B cell (primary cell): ENCODE results near the gene SH3RF1. TPM values are rescaled to one million over a fixed set of nuclear protein-coding genes. Genes with fewer than 3 reads are reported as not detected.
A peak's percentile ranks its signal among the peaks of the same experiment; 100 is the strongest.

ENCODE experiments used
- ATAC-seq: fragments of 200-7000 bp; cut with Tn5 transposase; one replicate; pipeline ENCODE4 v1.10.0; 2021; ENCODE audit warnings: low read depth, mild to moderate bottlenecking, moderate number of reproducible peaks, moderate library complexity
- CTCF ChIA-PET: fragments of 350-600 bp; sonication (Branson Sonifier 250); formaldehyde crosslinking; loops from one replicate; lab custom pipeline; 2021; ENCODE audit warnings: antibody characterized with exemption, inconsistent platforms; lab: Charles Lee
- POLR2A ChIA-PET: fragments of 350-600 bp; sonication (Branson Sonifier 250); formaldehyde crosslinking; loops from one replicate; lab custom pipeline; 2021; ENCODE audit warnings: antibody characterized with exemption; lab: Charles Lee
- DNase-seq: peaks from one replicate; pipeline ENCODE4 v3.0.0; 2013
- H2AFZ ChIP-seq: 2 replicates; pipeline ENCODE4 v1.6.1; 2012; ENCODE audit warnings: mild to moderate bottlenecking, low read depth, low read length; ENCODE audit not compliant: insufficient read depth, poor library complexity, severe bottlenecking
- H3K27ac ChIP-seq, 2 donors: 1 replicate in 1 of 2; 2 replicates in 1 of 2; pipeline ENCODE4 v1.5.1; 2012 to 2013; ENCODE audit warnings: low read length in 2 of 2, mild to moderate bottlenecking in 2 of 2, moderate library complexity in 1 of 2
- H3K27me3 ChIP-seq, 4 experiments: fragments of 200-600 bp in 1 of 4; sonication (generic) in 1 of 4; replicated peaks in 1 of 4; 1 replicate in 2 of 4; 2 replicates in 2 of 4; pipeline versions ENCODE4 v1.6.1 to v1.7.0; 2013 to 2016; ENCODE audit warnings: low read length in 3 of 4, mild to moderate bottlenecking in 2 of 4, mixed read lengths in 1 of 4, moderate library complexity in 1 of 4; ENCODE audit not compliant: insufficient read depth in 4 of 4, control insufficient read depth in 3 of 4; ENCODE audit errors: control extremely low read depth in 1 of 4
- H3K36me3 ChIP-seq, 2 experiments: replicated peaks in 1 of 2; 1 replicate in 1 of 2; 2 replicates in 1 of 2; pipeline versions ENCODE4 v1.6.1 to v1.7.1; 2013; ENCODE audit warnings: low read length in 1 of 2; ENCODE audit not compliant: insufficient read depth in 2 of 2, control insufficient read depth in 1 of 2; ENCODE audit errors: control extremely low read depth in 1 of 2, extremely low read depth in 1 of 2
- H3K4me1 ChIP-seq, 2 donors: fragments of 200-600 bp in 1 of 2; sonication (generic) in 1 of 2; 1 replicate in 1 of 2; 2 replicates in 1 of 2; pipeline versions ENCODE4 v1.5.1 to v1.6.1; 2013 to 2017; ENCODE audit warnings: low read length in 2 of 2; ENCODE audit not compliant: control insufficient read depth in 2 of 2, insufficient read depth in 2 of 2
- H3K4me2 ChIP-seq: replicated peaks from 2 replicates; pipeline ENCODE3; 2012; ENCODE audit warnings: mild to moderate bottlenecking, low read depth, low read length; ENCODE audit not compliant: poor library complexity, severe bottlenecking
- H3K4me3 ChIP-seq, 5 experiments: fragments of 200-600 bp in 1 of 5; sonication (generic) in 1 of 5; 1 replicate in 3 of 5; 2 replicates in 2 of 5; pipeline versions ENCODE4 v1.5.1 to v1.7.0; 2011 to 2016; ENCODE audit warnings: low read length in 4 of 5, mild to moderate bottlenecking in 4 of 5, low read depth in 2 of 5, control low read depth in 1 of 5, moderate library complexity in 1 of 5; ENCODE audit not compliant: insufficient read depth in 1 of 5; ENCODE audit errors: control extremely low read depth in 1 of 5, extremely low read depth in 1 of 5
- H3K79me2 ChIP-seq: fragments of 200-600 bp; sonication (generic); one replicate; pipeline ENCODE4 v1.6.0; 2016; ENCODE audit warnings: low read length; ENCODE audit not compliant: control insufficient read depth, insufficient read depth
- H3K9ac ChIP-seq: fragments of 200-600 bp; sonication (generic); 2 replicates; pipeline ENCODE4 v1.6.1; 2017; ENCODE audit warnings: mild to moderate bottlenecking, low read length, moderate library complexity
- H3K9me3 ChIP-seq, 3 donors: one replicate each; pipeline versions ENCODE4 v1.6.1 to v1.7.1; 2013; ENCODE audit warnings: low read length in 2 of 3; ENCODE audit not compliant: control insufficient read depth in 2 of 3, insufficient read depth in 1 of 3; ENCODE audit errors: control extremely low read depth in 1 of 3
- H4K20me1 ChIP-seq: 2 replicates; pipeline ENCODE4 v1.6.0; 2012; ENCODE audit warnings: mild to moderate bottlenecking, low read length; ENCODE audit not compliant: insufficient read depth, control insufficient read depth, poor library complexity, severe bottlenecking
- H3K27ac Mint-ChIP-seq: one replicate; pipeline ENCODE4 v1.8.0; 2021; ENCODE audit warnings: mixed read lengths
- H3K27me3 Mint-ChIP-seq: one replicate; pipeline ENCODE4 v1.8.0; 2021; ENCODE audit warnings: mixed read lengths
- H3K4me1 Mint-ChIP-seq: one replicate; pipeline ENCODE4 v1.8.0; 2021; ENCODE audit warnings: mixed read lengths
- H3K4me3 Mint-ChIP-seq: one replicate; pipeline ENCODE4 v1.8.0; 2021; ENCODE audit warnings: mixed read lengths
- H3K9me3 Mint-ChIP-seq: one replicate; pipeline ENCODE4 v1.8.0; 2022; ENCODE audit warnings: mixed read lengths; ENCODE audit not compliant: insufficient read depth
- EZH2 ChIP-seq: IDR thresholded peaks from 2 replicates; pipeline ENCODE4 v1.6.1; 2012; ENCODE audit warnings: borderline replicate concordance, low read depth, mild to moderate bottlenecking, moderate library complexity, low read length; ENCODE audit not compliant: insufficient read depth, poor library complexity, severe bottlenecking
- WGBS: methylation state at CpG from one replicate; pipeline ENCODE4 v1.1.5; 2013; ENCODE audit warnings: missing lambda C conversion rate; ENCODE audit not compliant: insufficient coverage; 5-methylcytosine and 5-hydroxymethylcytosine counted together
- intact Hi-C: fragments of 100-400 bp; cut with micrococcal nuclease; formaldehyde crosslinking; loops from one replicate; pipeline ENCODE4 v1.10.0; 2022
- polyA plus RNA-seq: library from polyadenylated mRNA; depleted of rRNA; stranded (reverse); fragments of >200 nt; gene quantifications from 2 replicates; pipeline ENCODE4 v1.2.3, GENCODE V29; 2012
- total RNA-seq, 2 donors: library from RNA; stranded (reverse); fragments of 120-200 nt in 1 of 2; gene quantifications; 1 replicate in 1 of 2; 2 replicates in 1 of 2; pipeline versions ENCODE4 v1.2.3 to v1.2.4, GENCODE V29; 2013 to 2022
- TF ChIP-seq, protein P1 (sequence below): fragments of 200-600 bp; IDR thresholded peaks from one replicate; pipeline ENCODE4 v1.8.0; 2022; ENCODE audit warnings: antibody characterized with exemption, mild to moderate bottlenecking

Gene SH3RF1
- total and polyA plus RNA-seq, 2 donors (not counting 1 experiment from before 2014, with no cell fraction given), result 2.0 to 5.4 TPM

DNA sequence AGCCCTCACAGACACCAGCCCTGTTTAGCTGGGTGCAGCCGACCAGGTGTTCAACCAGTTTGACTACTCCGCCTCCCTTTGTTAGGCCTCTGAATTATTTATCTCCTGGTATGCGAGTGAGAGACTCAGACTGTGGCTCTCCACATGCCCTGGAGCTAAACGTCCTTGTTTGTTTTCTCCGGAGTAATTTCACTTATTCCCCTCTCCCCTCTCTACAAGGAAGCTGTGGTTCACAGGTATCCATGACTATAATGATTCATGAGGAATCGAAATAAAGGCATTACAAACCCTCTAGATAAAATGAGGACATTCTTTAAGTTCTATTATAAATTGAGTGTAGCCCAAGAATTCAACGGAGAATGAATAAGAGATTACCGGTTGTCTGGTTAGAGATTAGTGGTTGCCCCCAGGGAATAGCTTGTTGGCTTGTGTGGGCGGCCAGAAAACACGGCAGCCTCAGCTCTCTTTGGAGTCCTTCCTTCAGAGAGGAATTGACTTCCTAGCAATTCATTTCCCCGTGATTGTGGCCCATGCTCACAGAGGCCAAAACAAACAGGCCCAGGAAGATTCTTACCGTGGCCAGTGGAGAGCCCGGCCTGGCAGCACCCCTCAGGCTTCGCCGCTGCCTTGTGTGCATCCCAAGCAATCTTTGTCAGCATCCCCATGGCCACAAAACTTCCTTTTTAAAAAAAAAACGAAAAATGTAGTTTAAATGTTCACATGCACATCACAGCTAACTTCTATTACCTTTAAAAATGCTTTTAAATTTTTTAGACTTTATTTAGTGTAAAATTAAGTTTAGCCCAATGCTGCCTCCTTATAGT lies 200.5 kb downstream of the SH3RF1 start:
- ChIA-PET CTCF (no interaction called here), POLR2A (no interaction called here)
- Histone ChIP-seq H3K4me2 (no peak overlapping the region), H3K4me1 (no peaks in the 10 kb centered on the region), H4K20me1 (no peaks in the 10 kb centered on the region), H3K9ac (no peak overlapping the region), H3K36me3 (no peaks in the 10 kb centered on the region), H2AFZ (no peak overlapping the region), H3K9me3 (no peaks in the 10 kb centered on the region), H3K79me2 (no peaks in the 10 kb centered on the region), H3K27ac (no peak overlapping the region), H3K4me3 (no peak overlapping the region), H3K27me3 (no peaks in the 10 kb centered on the region)
- 73% methylated on average over 5 of the region's 16 CpGs for WGBS
- no peak for TF ChIP-seq EZH2
- TF ChIP-seq, protein P1, sequence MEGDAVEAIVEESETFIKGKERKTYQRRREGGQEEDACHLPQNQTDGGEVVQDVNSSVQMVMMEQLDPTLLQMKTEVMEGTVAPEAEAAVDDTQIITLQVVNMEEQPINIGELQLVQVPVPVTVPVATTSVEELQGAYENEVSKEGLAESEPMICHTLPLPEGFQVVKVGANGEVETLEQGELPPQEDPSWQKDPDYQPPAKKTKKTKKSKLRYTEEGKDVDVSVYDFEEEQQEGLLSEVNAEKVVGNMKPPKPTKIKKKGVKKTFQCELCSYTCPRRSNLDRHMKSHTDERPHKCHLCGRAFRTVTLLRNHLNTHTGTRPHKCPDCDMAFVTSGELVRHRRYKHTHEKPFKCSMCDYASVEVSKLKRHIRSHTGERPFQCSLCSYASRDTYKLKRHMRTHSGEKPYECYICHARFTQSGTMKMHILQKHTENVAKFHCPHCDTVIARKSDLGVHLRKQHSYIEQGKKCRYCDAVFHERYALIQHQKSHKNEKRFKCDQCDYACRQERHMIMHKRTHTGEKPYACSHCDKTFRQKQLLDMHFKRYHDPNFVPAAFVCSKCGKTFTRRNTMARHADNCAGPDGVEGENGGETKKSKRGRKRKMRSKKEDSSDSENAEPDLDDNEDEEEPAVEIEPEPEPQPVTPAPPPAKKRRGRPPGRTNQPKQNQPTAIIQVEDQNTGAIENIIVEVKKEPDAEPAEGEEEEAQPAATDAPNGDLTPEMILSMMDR, result no peak
- Mint-ChIP-seq H3K27me3 (no peaks in the 10 kb centered on the region), H3K27ac (no peak overlapping the region), H3K9me3 (no peaks in the 10 kb centered on the region), H3K4me1 (no peaks in the 10 kb centered on the region), H3K4me3 (no peak overlapping the region)
- intact Hi-C loops, result no loop called here
- no peak for DNase-seq
- no peak for ATAC-seq

GRCh38 chr4:169068423-169068822 lies 202.3 kb downstream of the SH3RF1 start:
- Mint-ChIP-seq H3K27ac (no peak overlapping the region), H3K27me3 (no peaks in the 10 kb centered on the region), H3K9me3 (no peaks in the 10 kb centered on the region), H3K4me3 (no peak overlapping the region), H3K4me1 (no peaks in the 10 kb centered on the region)
- H3K36me3 ChIP-seq, result no peaks in the 10 kb centered on the region
- no peaks in the 10 kb centered on the region for H3K27me3 ChIP-seq
- H3K27ac ChIP-seq, result no peak overlapping the region
- DNase-seq (no peak), ATAC-seq (no peak)
- no peaks in the 10 kb centered on the region for H3K79me2 ChIP-seq
- no peaks in the 10 kb centered on the region for H3K9me3 ChIP-seq
- H2AFZ ChIP-seq, result peak overlapping the region; percentile 46
- H3K4me3 ChIP-seq, result no peak overlapping the region
- no peaks in the 10 kb centered on the region for H4K20me1 ChIP-seq
- no peak for TF ChIP-seq EZH2
- TF ChIP-seq, protein P1, result peak; percentile 7
- ChIA-PET CTCF (no interaction called here), POLR2A (no interaction called here)
- H3K4me2 ChIP-seq, result no peak overlapping the region
- intact Hi-C loops, result no loop called here
- no peak overlapping the region for H3K9ac ChIP-seq
- 87% methylated on average over 6 of the region's 8 CpGs for WGBS
- H3K4me1 ChIP-seq, result no peaks in the 10 kb centered on the region
